Right lobe of liver (tissue), 6 donors: ENCODE data around the gene AUH. TPM values are rescaled to one million over a fixed set of nuclear protein-coding genes. Genes with fewer than 3 reads are reported as not detected.
A peak's percentile ranks its signal among the peaks of the same experiment; 100 is the strongest.

Experiments
- ATAC-seq, 4 donors: fragments of 200-7000 bp; cut with Tn5 transposase; one replicate each; pipeline ENCODE4 v1.9.1; 2020; ENCODE audit warnings: mild to moderate bottlenecking in 4 of 4, moderate library complexity in 4 of 4
- DNase-seq, 3 donors: peaks; one replicate each; pipeline ENCODE4 v3.0.0-alpha.2; 2020
- H3K27ac ChIP-seq, 3 donors: fragments of 200-600 bp; one replicate each; pipeline ENCODE4 v1.8.0; 2022
- H3K27me3 ChIP-seq, 2 donors: fragments of 200-600 bp; one replicate each; pipeline ENCODE4 v1.8.0; 2022
- H3K36me3 ChIP-seq, 4 donors: fragments of 200-600 bp; sonication (generic) in 1 of 4; one replicate each; pipeline versions ENCODE4 v1.5.1 to v1.8.0; 2017 to 2022; ENCODE audit warnings: control low read depth in 1 of 4
- H3K4me1 ChIP-seq, 4 donors: fragments of 200-600 bp; sonication (generic) in 1 of 4; one replicate each; pipeline versions ENCODE4 v1.5.1 to v1.8.0; 2017 to 2022; ENCODE audit warnings: control low read depth in 1 of 4
- H3K4me3 ChIP-seq, 3 donors: fragments of 200-600 bp; one replicate each; pipeline ENCODE4 v1.8.0; 2022
- H3K9me3 ChIP-seq, 4 donors: fragments of 200-600 bp; sonication (generic) in 1 of 4; one replicate each; pipeline versions ENCODE4 v1.5.1 to v1.8.0; 2017 to 2022; ENCODE audit warnings: control low read depth in 1 of 4
- POLR2A ChIP-seq: fragments of 450-650 bp; IDR thresholded peaks from one replicate; pipeline ENCODE4 v1.6.1; 2017; ENCODE audit warnings: antibody characterized with exemption, mild to moderate bottlenecking
- WGBS: methylation state at CpG from one replicate; pipeline ENCODE4 v1.1.6; 2018; ENCODE audit warnings: low coverage, low lambda C conversion rate; ENCODE audit not compliant: insufficient coverage; ENCODE audit errors: missing lambda C conversion rate; 5-methylcytosine and 5-hydroxymethylcytosine counted together
- intact Hi-C, 2 donors: fragments of 100-400 bp; cut with DNase I; formaldehyde crosslinking; loops; one replicate each; pipeline versions ENCODE4 v1.11.2 to v1.14.1; 2022
- total RNA-seq, 6 experiments: library from RNA; depleted of rRNA in 2 of 6; stranded (reverse); fragments of >200 nt in 2 of 6; fragmentation: NEBNext Ultra II Directional in 3 of 6; extraction: Animal tissue kit (Norgen Biotek cat#: 25700) in 3 of 6; gene quantifications; one replicate each; pipeline versions ENCODE4 v1.1.0 to v1.2.4, GENCODE V29; 2016 to 2023
- TF ChIP-seq, protein P1 (sequence below), 4 donors: fragments of 200-600 bp in 3 of 4; fragments of 450-650 bp in 1 of 4; IDR thresholded peaks; one replicate each; pipeline versions ENCODE4 v1.5.1 to v1.8.0; 2016 to 2022; ENCODE audit warnings: antibody characterized with exemption in 4 of 4, mild to moderate bottlenecking in 2 of 4
- donor health status: DM: no; HTN: yes; CAD: no.
- donor health status: DM: no; HTN: no; CAD: no.
- donor health status: DM: no; HTN: no; CAD: no.
- donor health status: DM: no; HTN: yes; CAD: no.
- donor health status: DM: no; HTN: yes; CAD: no.

Gene AUH
- total RNA-seq, 6 experiments from 2014 or later = 12.0 to 22.4 (median 18.4) TPM

GRCh38 chr9:91256235-91256634 lies 105.5 kb downstream of the AUH start:
- Histone ChIP-seq H3K4me3 (no peak overlapping the region), H3K36me3 (no peaks in the 10 kb centered on the region), H3K9me3 (no peaks in the 10 kb centered on the region), H3K27ac (no peak overlapping the region), H3K4me1 (no peaks in the 10 kb centered on the region), H3K27me3 (no peaks in the 10 kb centered on the region)
- ATAC-seq (no peak), DNase-seq (no peak)
- 77% methylated on average over 3 of the region's 3 CpGs for WGBS
- intact Hi-C loops = no loop called here
- no peak for TF ChIP-seq POLR2A
- TF ChIP-seq, protein P1, sequence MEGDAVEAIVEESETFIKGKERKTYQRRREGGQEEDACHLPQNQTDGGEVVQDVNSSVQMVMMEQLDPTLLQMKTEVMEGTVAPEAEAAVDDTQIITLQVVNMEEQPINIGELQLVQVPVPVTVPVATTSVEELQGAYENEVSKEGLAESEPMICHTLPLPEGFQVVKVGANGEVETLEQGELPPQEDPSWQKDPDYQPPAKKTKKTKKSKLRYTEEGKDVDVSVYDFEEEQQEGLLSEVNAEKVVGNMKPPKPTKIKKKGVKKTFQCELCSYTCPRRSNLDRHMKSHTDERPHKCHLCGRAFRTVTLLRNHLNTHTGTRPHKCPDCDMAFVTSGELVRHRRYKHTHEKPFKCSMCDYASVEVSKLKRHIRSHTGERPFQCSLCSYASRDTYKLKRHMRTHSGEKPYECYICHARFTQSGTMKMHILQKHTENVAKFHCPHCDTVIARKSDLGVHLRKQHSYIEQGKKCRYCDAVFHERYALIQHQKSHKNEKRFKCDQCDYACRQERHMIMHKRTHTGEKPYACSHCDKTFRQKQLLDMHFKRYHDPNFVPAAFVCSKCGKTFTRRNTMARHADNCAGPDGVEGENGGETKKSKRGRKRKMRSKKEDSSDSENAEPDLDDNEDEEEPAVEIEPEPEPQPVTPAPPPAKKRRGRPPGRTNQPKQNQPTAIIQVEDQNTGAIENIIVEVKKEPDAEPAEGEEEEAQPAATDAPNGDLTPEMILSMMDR (IDR thresholded peaks at IDR 0.05) = no peak

DNA sequence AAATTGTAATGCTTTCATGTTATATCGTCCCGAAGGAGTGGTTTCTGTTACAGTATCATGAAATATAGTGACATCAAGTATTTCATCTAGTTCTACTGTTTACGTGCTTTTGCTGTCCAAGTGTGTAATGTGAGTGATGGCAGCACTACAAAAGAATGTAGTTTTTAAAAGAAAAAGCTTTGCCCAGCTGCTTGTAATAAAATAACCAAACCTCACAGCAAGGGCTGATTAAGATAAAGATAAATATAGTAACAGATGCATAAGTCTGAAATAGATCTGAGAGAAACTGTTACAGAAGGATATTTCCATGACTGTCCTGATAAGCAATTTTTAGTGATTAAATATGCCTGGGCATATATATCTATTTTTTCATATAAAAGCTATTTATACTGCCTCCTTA lies 106.4 kb downstream of the AUH start:
- TF ChIP-seq, protein P1 (IDR thresholded peaks at IDR 0.05) = no peak
- TF ChIP-seq POLR2A = no peak
- Histone ChIP-seq H3K4me1 (no peaks in the 10 kb centered on the region), H3K27me3 (no peaks in the 10 kb centered on the region), H3K4me3 (no peak overlapping the region), H3K36me3 (no peaks in the 10 kb centered on the region), H3K27ac (no peak overlapping the region), H3K9me3 (no peaks in the 10 kb centered on the region)
- 73% methylated on average over 3 of the region's 3 CpGs for WGBS
- no peak for DNase-seq
- ATAC-seq = no peak
- intact Hi-C loops = no loop called here

GRCh38 chr9:91253488-91253887 lies 108.2 kb downstream of the AUH start:
- H3K36me3 ChIP-seq = no peaks in the 10 kb centered on the region
- no peaks in the 10 kb centered on the region for H3K4me1 ChIP-seq
- ATAC-seq (peak in 3 of 4 donors; percentile 24 to 48 (median 39)), DNase-seq (no peak)
- WGBS = 40% methylated on average over 1 of the region's 1 CpG
- intact Hi-C loops = no loop called here
- no peak overlapping the region for H3K27ac ChIP-seq
- no peak overlapping the region for H3K4me3 ChIP-seq
- H3K9me3 ChIP-seq = no peaks in the 10 kb centered on the region
- TF ChIP-seq POLR2A = no peak
- TF ChIP-seq, protein P1 (IDR thresholded peaks at IDR 0.05) = no peak
- no peaks in the 10 kb centered on the region for H3K27me3 ChIP-seq

DNA sequence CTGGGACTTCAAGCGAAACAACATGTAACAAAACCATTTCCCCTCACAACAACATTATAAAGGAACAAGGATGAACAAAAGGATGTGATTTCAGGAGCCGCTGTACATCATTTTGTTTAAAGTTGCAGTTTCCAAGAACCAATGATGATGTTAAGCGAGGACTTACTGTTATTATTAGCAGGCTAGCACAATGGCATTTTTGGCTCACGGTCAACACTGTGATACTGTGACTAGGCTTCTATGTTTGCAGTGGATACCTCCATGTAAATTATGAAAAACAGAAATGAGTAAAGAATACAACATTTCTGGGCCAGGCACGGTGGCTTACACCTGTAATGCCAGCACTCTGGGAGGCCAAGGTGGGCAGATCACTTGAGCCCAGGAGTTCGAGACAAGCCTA lies 113.0 kb downstream of the AUH start:
- no peaks in the 10 kb centered on the region for H3K9me3 ChIP-seq
- no peak overlapping the region for H3K27ac ChIP-seq
- H3K36me3 ChIP-seq = no peaks in the 10 kb centered on the region
- H3K27me3 ChIP-seq = no peaks in the 10 kb centered on the region
- no peak for DNase-seq
- H3K4me1 ChIP-seq = no peaks in the 10 kb centered on the region
- no peak for ATAC-seq
- intact Hi-C loops = no loop called here
- TF ChIP-seq, protein P1 (IDR thresholded peaks at IDR 0.05) = no peak
- no peak for TF ChIP-seq POLR2A
- WGBS = 96% methylated on average over 5 of the region's 6 CpGs
- H3K4me3 ChIP-seq = no peak overlapping the region

GRCh38 chr9:91247278-91247677 lies 114.4 kb downstream of the AUH start:
- TF ChIP-seq, protein P1 (IDR thresholded peaks at IDR 0.05) = no peak
- no peak for TF ChIP-seq POLR2A

More at GRCh38 chr9:91247278-91247677, 114.4 kb downstream of the AUH start:
- no peak overlapping the region for H3K27ac ChIP-seq
- no peak overlapping the region for H3K4me3 ChIP-seq
- H3K9me3 ChIP-seq = no peaks in the 10 kb centered on the region
- WGBS = 100% methylated on average over 2 of the region's 2 CpGs
- intact Hi-C loops = no loop called here
- H3K27me3 ChIP-seq = no peaks in the 10 kb centered on the region
- ATAC-seq = no peak
- DNase-seq = no peak
- H3K36me3 ChIP-seq = no peaks in the 10 kb centered on the region
- H3K4me1 ChIP-seq = no peaks in the 10 kb centered on the region
